NCI-H446 treated with DMSO at 0.1 percent for 48 hours (cell line): ENCODE measurements around the gene ERCC6L2.

Experiments
- DNase-seq: peaks from one replicate; lab custom pipeline; 2025; lab: John Stamatoyannopoulos, UW

ERCC6L2 gene

GRCh38 chr9:95875305-95876137 is at the start of gene ERCC6L2:
Gene ERCC6L2 (plus strand): TSS chr9:95875691. CDS start chr9:95876039, 348 bp downstream.
- DNase-seq = peak; percentile 90

- DNase-seq = no peak
These were observed 49.2 kb upstream of the ERCC6L2 start for GRCh38 chr9:95826183-95826838.

DNA sequence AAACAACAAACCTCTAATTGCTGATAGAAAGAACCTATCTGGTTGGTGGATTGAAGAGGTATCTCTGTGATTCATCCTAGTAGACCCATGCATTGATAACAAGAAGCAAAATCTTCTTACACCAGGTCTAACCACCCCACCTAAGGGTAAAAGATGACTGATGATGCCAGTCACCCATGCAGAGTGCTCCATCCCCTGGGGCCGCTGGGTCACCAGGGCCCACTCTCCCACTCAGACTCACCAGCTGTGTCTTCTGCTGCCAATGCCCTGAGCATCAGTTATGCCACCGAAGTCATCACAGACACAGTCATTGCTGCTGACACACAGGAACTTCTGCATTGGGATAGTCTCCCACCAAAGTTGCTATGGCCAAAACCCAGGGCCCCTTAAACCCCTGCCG is 44.7 kb upstream of the ERCC6L2 start:
- no peak for DNase-seq

DNA sequence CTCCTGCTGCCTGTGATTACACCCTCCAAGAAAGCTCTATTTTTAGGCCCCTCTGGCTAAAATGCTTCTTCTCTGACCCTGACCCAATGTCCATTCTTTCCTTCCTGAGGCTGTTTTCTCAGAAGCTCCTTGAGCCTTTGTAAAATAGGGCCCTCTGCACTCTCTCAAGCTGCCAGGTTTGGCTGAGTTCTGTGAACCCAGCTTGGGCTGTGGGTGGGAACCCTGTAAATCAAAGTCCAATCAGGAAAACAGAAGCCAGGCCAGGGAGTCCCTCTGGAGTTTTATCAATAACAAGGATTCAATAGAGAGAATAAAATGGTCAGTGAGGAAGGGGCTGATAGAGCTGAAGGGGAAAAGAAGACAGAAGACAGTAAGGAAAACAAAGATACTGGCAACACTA is 43.7 kb upstream of the ERCC6L2 start:
- DNase-seq = no peak

- no peak for DNase-seq
These were observed 41.8 kb upstream of the ERCC6L2 start for GRCh38 chr9:95833546-95834178.

DNA sequence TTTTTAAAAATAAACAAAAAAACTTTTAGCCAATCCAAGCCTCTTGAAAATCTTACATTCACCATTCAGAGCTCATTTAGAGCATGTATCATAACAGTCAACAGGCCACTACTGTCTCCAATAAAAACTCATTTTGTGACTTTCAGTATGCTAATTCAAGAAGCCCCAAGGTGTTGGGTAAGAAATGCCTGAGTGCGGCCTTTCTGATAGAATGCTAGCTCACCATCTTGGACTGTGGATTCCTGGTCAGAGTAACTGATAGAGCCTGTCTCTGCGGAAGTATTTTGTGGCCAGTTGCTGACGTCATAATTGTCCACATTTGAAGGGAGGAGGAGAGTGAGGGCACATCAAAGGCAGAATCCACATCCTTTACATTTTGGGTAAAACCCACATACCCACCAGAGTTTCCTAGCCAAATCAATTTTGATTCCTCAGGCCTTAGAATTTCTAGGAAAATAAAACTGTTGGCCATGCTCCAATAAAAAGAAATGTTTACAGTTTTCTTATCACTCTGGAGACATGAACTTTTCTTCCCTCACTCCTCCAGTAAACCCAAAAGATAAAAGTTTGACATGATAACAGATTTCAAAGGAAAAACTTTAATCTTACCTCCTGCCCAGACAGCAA is 41.1 kb upstream of the ERCC6L2 start:
- DNase-seq = no peak

GRCh38 chr9:95835393-95835792 is 40.1 kb upstream of the ERCC6L2 start:
- DNase-seq = no peak

DNA sequence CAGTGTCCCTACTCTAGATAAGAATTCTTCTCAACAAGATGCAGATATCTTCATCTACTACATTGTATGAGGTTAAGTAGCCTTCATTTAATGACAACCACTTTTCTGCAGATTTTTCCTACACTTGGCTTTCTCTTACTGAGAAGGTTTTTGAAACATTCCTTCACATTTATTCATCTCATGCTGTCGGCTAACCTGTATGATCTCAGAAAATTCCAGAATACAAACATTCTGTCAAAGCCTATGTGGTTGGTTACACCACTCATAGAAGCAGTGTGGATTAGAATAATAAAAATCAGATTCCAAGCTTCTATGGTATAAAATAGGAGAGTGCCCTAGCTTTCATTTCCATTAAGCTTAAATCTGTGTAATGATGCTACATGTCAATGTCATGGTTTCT is 39.4 kb upstream of the ERCC6L2 start:
- DNase-seq = no peak

GRCh38 chr9:95839012-95839411 is 36.5 kb upstream of the ERCC6L2 start:
- DNase-seq = no peak

DNA sequence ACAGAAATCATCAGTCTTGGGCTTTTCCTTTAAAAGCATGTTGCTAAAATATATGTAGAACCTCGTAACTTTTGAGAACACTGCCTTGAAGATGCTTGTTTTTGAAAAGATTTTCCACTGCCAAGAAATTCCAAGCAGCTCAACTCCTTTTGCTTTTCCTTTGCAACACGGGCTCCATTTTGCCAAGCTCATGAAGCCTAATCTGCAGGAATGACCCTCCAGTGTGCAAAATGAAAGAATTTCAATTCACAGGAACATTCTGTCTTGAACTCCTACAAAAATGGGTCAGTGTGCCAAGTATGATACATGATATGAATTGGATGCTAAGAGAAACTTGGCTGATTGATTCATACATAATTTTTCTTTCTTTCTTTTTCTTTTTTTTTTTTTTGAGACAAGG is 35.4 kb upstream of the ERCC6L2 start:
- no peak for DNase-seq

- no peak for DNase-seq
These were observed 34.1 kb upstream of the ERCC6L2 start for GRCh38 chr9:95841377-95841776.

DNA sequence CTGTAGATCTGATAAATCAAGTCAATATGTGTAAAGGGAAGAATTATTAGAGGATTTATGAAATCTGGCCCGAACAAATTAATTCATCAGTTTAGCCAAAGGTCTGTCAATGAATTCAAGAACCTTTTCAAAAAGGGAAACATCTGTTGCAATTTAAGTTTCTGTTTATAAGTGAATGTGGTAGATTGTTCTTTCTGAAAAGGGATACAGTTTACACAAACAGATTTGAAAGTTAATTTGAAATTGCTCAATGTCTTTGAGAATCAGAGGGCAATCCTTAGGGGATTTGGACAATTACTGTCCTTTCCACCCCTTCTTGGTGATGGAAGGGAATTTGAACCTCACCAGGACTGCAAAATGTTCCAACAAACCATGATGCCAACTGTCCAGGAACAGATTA is 29.7 kb upstream of the ERCC6L2 start:
- DNase-seq = no peak

DNA sequence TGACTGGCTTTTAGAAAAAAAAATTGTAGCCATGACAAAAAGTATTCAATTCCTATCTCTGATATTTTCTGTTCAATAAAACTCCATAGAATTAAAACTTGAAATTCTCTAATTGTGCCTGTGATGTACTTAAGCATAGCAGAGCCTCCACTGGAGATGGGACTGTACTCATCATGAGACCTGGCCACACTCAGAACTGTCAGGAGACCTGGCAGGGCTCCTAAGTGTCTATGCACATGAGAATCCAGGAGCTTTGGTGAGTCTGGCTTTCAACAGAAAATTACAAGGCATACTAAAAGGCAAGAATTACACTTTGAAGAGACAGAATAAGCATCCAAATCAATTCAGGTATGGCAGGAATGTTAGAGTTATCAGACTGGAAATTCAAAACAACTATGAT is 26.7 kb upstream of the ERCC6L2 start:
- DNase-seq = no peak

DNA sequence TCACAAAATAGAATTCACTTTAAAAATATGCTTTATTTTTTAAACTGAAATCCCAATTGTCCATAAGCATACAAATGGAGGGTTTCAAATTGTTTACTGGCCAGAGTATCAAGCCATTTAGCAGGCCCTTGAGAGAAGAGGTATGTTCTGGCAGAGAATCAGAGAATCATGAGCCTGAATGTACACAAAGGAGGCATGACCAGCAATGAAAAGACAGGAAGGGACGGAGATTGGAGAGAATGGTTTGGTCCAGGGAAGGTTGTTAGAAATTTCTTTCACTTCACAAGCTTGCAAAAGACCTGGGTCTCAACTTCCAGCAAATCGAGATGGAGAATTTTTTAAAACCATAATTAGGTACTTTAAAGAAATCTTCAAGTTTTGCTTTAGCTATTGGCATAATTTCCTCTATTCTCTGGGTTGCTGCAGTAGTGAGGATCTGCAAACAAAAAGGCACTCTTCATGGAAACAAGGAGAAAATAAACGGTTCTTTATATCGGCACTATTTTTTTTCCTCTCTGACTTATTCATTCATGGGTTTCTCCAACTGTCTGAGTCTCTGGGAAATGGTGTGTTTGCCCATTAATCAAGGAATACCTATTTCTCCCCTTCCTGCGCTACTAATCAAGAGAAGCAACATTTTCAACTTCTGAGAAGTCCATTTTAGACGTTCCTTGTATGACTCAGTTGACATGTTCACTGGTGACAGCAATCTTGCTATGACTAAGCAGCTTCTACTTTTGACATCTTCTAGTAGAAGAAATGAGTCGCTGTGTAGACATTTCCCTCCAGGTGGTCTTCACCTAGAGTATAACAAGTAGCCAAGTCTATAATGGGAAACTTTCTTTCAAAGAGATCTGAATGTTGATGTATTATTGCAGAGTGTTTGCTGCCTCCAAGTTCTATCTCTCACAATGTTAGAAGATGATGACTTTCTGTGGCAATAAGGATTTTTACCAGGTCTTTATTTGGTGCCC is 23.1 kb upstream of the ERCC6L2 start:
- DNase-seq = no peak

DNA sequence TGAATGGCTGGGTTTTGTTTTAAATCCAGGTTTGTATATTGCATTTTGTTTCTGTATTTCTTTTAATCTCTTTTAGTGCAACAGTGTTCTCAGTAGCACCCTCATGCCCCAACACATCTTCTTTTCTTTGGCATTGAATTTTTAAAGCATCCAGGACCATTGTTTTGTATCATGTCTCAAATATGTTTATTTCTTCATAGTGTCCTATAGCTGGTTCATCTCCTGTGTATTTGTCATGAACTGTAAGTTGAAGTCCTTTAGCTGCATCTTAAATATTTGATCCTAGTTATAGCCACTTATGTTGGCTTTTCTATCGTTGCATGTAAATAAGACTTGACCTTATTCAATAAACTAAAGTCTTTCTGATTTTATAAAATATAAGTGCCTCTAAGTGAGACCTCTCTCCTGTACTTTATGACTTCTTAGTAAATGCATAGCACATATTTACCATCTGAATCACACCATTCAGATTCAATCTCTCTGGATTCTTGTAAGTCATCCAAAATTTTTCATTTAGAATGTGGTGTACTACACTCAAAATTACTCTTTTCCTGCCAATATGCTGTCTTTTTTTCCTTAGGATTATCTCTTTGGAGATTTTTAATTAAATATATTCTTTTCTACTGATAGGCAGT is 21.0 kb upstream of the ERCC6L2 start:
- DNase-seq = peak; percentile 5

DNA sequence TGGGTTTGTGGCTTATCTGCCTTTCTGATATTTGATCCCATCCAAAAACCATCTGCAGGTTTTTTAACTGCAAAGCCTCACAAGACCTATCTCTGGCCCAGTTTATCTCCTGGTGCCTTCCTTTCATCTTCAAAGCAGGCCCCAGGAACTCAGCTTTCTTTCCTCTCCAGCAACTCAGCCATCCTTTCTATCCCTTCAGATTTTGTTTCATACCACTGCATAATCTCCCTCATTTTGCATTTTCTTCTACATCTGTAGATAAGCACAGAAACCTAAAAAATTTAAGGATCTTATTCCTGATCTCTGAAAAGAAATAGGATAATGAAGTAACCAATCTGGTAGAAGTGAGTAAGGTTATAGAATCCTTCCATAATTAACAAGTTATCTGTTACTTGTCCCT is 19.5 kb upstream of the ERCC6L2 start:
- no peak for DNase-seq

DNA sequence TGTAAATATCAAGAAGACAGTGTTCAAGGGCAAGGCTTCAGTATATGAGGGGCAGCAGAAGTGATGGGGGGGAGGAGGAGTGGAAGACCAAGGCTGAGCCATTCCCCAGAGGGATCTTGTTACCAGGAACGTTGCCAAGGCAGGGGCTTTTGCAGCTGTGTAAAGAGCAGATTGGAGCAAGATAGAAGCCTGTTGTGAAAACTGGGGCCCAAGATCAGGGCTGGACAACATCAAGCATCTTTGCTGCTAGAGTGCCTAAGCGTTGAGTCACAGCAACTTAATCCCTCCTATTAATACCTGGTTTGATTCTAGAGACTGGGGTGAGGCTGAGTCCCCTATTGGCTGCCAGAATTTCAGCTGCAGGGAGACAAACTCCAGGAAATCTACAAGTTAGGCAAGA is 18.4 kb upstream of the ERCC6L2 start:
- DNase-seq = peak; percentile 10

DNA sequence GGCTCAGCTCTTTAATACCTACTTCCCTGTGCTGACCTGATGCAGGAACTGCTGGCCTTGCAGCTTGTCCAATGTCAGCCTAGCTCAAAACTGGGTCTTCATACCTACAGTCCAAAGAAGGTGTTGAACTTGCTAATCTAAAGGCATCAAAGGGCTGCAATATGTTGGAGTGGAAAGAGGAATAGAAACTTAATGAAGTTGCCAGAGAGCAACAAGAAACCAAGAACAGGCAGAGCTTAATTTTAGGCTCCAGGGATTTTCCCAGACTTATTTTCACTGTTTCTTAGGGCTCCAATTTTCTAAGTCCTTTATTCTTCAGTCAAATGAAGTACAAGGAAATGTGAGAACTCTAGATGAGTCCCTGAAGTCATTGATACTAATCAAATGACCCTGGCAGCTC is 17.6 kb upstream of the ERCC6L2 start:
- DNase-seq = no peak

- no peak for DNase-seq
These were observed 13.1 kb upstream of the ERCC6L2 start for GRCh38 chr9:95862343-95862742.

DNA sequence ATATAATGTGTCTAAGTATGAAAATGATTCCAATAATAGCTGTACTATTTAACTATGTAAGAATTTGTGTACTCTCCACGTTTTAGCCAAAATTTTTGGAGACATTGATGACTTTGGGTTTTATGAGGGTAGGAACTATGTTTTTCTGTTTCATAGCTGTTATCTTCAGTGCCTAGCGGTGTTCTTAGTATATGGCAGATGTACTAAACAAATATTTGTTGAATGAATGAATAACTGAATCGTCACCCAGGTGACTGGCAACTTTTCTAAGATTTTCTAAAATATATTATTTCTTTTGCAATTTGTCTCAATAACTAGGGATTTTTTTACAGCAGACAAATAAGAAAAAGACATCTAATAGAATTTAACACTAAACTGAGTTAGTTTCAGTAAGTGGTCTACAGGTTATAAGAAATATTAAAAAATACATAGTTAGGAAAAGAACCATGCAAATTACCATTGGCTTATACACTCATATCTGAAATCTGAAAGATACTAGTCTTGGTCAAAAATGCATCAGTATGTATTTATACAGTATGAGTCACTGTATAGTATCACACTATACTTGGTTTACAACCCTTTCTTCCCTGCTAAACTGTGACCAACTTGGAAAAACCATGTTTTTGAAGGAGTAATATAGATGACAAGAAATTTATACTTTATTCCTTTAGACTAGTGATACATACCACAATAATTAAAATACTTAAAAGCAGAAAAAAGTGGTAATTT is 10.5 kb upstream of the ERCC6L2 start:
- no peak for DNase-seq
